DMS53 (cell line): ENCODE data around the gene BTBD9.

Experiments used
- DNase-seq: peaks from one replicate; lab custom pipeline; 2025; lab: John Stamatoyannopoulos, UW

Gene BTBD9

DNA sequence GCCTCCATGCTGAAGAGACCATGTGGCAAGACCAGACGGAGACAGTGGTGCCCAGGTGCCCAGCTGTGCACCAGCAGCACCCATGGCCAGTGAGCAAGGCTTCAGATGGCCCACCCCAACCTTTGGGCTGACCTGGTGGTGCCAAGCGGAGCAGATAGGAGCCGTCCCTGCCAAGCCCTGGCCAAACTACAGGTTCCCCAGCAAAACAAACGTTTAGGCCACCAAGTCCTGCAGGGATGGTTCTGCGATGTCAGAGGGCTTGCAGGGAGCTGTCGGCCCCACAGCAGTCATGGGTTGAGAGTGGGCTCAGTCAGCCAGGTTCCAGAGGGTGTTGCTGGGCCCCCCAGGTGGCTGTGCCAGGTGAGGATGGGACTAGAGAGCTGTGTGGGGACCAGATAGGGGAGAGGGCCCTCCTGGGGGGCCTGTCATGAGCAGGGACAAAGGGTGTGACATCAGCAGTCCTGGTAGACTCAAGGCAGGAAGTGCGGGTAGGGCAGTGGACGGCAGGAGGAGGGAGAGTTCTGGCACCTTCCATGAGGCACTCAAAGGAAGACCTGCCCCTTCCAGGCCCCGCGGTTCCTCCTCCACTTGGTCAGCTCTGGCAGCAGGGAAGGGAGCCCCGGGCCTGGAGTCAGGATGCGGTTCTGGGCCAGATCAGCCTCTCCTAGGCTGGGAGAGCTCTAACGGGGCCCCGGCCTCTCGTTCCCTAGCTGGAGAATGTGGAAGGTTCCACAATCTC is 477.8 kb downstream of the BTBD9 start:
- no peak for DNase-seq

DNA sequence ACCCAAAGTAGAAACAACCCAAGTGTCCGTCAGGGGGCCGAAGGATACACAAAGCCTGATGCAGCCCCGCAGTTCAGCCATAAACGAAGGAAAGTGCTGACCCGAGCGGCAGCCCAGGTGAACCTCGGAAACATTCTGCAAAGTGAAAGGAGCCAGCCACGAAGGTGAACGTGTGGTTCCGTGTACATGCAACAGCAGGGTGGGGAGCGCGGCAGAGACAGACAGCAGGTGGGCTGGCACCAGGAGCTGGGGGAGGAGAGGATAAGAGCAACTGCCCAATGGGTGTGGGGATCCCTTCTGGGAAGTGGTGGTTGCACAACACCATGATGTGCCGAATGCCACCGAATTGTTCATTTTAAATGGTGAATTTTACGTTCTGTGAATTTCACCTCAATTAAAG is 478.4 kb downstream of the BTBD9 start:
- no peak for DNase-seq

DNA sequence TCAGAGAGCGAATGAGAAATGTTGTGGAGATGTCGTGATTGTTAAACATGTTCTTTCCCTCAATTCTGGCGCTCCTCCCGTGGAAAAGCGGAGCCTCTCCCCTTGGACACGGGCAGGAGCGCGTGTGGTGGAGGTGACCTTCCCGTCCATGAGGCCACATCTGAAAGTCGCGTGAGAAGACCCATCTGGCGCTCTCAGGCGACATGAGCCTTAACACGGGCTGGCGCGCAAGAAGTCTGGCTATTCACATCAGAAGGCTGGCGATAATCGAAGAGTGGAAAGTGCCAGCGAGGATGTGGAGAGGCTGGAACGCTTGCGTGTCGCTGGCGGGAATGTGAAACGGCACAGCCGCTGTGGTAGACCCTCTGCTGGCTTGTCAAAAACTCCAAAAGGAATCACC is 478.9 kb downstream of the BTBD9 start:
- no peak for DNase-seq

DNA sequence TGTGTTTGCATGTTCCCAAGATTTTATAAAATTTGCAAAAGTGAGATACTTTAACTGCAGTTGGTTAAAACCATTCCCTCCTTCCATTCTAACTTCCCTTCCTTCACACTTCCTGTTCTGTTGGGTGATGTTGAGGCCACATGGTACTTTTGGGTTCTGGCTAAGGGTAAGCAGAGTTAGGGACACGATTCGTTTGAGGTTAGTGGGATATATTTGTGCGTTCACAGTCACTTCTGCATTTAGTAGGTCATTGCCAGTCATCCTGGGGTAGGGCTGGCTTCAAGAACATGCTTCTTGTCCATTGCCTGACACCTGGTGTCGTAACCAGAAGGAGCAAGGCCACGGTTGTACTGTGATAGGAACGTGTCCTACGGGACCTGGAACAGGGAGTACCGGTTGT is 480.1 kb downstream of the BTBD9 start:
- no peak for DNase-seq

DNA sequence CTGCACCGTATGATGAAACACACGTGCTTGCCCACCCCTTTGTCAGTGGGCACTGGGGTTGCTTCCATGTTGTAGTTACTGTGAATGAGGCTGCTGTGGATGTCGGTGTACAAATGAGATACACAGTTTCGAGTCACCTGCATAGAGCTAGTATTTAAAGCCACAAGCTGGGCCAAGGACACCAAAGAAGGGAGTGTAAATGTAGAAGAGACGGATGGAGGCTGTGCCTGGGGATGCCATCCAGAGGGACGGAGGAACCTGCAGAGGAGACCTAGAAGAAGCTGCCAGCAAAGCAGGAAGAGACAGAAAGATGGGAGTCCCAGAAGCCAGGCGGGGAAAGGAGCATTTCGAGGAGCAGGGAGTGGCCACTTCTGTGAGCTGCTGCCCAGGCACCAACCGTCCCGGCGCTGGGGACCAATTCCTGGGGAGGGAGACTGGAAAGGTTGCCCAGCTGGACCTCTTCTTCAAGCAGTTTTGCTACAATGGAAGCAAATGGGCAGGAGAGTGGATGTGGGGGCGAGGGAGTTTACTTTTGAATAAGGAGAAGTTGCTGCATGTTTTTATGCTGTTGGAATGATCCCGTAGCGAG is 480.9 kb downstream of the BTBD9 start:
- no peak for DNase-seq

DNA sequence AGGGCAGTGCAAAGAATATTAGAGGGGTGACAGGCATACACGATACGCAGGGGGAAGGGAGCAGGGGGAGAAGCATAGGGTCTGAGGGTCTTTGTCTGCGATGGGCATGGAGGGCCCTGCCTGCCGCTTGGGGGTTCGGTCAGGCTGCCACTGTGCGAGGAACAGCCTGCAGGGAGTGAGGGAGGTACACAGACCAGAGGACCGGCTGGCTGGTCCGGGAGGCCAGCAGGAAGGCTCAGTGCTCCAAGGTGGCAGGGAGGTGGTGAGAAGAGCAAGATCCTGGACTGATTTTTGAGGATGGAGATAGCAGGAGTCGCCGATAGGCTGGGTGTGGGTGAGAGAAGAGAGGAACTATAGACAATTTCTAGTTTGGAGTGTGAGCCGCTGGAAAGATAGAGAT is 481.8 kb downstream of the BTBD9 start:
- DNase-seq: no peak

DNA sequence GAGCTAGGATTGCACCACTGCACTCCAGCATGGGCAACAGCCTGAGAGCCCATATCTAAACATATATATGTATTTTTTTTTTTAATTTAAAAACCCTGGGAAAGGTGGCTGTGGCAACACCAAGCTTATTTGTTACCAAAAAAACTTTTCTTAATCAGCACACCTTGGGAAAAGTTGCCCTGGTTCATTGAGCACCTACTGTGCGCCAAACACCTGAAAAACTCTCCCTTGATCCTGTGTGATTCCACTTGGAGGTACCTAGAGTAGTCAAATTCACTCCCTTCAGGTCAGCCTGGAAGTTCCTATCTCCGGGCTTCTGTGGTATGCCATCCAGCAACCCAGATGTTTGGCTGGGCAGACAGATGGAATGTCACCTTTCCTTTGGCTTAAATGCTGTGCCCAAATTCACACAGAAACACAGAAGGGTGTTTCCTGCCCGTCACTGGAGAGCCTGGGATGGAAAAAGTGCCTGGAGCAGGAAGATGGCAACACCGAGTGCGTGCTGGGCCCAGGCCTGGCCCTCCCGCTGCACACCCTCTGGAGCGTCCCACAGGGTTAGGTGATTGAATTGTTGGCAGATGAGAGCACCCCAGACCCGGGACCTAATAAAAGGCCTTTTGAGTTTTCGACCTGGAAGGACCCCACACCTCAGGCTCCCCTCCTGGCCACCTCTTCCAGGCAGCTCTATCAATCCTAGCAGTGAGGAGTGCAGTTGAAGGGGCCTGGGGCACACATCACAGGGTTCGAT is 482.7 kb downstream of the BTBD9 start:
- DNase-seq: no peak

DNA sequence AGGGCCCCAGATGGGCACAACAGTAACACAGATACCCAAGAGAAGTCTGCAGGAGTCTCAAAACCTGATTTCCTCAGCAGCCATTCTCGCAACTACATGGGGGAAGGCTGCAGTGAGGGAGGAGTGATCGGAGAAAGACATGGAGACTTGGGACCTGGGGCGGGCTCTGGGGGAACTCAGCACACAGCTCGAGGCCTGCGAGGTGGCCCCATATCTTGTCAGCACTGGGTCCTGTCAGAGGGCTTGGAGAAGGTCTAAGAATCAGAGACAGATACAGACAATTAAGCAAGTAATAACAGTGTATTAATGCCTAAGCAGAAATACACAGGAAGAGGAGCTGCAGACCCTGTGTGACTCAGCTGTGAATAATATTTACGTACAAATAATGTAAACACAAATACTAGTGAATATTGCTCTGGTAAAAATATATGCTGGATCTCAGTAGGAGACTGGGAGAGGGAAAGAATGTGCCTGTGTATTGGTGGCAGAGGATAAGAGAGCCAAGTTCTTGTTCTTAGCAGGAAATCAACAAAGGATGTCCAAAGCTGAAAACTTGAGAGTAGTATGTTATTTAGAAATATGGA is 484.0 kb downstream of the BTBD9 start:
- DNase-seq: peak; percentile 16

DNA sequence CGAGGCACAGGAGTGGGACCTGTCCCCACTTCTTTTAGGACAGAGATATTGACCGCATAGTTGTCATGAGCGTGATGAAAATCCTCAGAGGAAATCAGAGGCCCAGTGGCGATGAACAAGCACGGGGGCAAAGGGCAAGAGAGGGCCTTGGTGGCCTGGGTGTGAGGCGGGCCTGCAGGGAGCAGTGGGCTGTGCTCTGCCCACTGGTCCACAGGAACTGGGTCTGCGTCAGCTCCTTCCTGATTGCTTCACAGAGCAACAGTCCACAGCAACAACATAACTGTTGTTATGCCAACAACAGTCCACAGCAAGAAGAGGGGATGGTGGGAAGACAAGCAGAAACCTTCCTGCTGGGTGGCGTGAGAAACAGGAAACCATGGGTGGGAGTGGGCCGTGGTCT is 484.6 kb downstream of the BTBD9 start:
- DNase-seq: peak; percentile 13

DNA sequence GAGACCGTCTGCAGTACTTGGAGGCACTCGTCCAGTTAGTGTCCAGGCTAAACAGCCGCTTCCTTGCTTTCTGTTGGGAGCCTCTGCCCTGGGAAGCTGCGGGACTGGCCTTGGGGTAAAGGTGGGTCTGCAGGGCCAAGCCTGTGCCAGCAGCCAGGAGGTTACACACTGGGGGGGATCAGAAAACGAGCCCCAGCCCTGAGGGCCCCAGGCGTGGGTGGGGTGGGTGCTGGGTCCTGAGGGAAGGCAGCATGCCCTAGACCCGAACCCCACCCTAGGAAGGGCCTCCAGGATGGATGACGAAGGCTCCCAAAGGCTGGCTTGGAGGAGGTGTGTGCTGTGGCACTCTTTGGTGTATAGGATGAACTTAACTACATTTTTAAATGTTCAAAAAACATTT is 485.0 kb downstream of the BTBD9 start:
- no peak for DNase-seq

DNA sequence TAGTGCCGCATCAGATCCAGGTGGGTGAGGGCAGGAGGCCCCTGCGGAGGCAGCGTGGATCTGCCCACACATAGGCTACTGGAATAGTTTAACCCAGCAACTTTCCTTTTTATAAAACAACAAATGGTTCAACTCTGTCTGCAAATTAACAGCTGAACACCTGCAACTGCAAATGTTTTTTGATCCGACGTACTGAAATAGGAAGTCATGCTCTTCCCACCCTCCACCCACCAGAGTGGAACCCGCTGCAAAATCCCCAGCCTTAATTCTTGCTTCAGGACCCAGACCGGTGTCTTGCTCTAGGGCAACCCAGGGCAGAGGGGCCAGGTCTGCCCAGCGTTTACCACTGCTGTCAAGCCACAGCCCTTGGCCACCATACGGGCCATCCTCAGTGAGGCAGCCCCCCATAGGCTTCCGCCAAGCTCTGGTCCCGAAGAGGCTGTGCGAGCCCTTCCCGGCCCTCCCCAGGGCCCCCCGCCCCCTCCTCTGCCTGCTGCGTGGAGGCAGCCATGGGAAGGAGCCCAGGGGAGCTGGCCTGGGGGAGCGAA is 485.9 kb downstream of the BTBD9 start:
- DNase-seq: no peak

DNA sequence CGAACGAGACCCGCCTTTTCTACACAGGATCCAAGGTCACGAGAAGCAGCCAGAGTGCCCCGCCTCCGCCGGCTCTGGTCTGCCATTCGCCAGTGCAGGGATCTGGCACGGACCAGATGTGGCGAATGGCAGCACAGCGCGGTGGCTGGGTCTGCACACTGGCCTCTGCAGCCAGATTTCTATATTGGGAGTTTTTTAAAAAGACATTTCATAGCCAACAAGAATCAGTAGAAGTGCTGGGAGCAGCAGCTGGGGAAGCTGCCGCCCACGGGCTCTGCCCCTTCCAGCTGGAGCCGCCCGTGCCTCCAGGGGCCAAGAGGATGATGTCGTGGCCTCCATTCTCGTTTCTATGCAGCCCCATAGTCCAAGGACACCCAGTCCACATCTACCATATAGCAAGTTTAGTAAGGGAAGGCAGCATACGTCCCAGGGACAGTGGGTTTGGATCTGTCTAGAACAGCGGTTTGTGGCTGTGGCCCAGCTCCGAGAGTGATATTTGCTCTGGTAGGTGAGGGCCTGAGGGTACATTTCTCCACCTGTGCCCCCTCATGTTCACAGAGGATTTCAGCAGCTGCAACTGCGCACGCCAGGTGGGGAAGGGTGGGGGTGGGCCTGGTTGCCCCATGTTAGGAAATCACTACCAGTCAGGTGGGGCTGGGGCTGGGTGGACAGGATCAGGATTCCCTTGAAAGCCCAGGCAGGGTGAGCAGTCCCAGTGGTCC is 486.5 kb downstream of the BTBD9 start:
- DNase-seq: no peak

DNA sequence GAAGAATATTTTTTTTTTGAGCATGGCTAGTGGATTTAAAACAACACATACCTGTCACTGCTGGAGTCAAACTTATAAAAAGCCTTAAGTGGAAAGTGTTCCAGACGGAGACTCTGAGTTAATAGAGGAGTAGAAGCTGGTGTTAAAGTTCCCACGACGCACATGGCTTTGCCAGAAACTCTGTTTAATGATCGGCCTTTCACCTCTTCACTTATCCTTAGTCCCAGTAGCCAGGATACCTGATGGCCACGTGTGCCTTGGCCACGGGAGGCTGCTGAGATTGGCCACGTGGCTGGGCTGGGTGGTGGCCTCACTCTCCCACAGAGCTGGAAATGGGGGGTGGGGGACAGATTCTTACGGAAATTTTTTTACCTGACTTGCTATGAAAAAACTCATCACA is 487.1 kb downstream of the BTBD9 start:
- no peak for DNase-seq

DNA sequence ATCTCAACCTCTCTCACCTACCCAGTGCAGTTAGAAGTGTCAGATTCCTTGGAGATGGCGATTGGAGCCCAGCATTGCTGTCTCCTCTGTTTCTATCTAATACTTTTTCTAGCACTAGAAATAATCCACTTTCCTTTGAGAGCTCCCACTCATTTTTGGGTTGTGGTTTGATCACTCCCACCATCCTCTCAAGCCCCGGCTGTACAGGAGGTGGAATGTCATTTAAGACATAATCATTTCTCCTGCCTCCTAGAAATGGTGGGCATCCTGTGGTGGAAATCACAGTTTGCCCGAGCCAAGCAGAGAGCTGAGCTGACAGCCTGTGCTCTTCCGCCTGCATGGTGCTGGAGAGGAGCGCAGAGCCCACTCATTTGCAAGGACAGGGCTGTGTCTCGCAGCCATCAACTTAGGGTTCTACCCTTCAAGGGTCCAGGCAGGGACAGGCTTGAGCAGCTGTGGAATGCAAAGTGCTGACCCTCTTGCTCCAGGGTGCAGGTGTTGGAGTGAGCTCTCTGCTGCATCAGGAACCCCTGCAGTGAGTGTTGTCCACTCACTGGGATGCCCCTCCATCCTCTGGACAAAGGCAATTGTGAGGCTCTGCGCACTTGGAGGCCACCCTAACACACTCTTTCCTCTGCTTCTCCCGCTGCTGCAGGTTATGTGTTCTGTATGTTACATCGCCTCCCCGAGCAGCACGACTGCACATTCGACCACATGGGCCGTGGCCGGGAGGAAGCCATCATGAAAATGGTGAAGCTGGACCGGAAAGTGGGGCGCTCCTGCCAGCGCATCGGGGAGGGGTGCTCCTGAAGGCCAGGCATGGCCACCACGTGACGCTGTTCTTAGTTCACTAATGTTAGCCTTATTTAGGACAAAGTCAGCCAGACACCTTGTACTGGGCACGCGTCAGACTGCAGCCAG is 487.9 kb downstream of the BTBD9 start:
- DNase-seq: no peak

DNA sequence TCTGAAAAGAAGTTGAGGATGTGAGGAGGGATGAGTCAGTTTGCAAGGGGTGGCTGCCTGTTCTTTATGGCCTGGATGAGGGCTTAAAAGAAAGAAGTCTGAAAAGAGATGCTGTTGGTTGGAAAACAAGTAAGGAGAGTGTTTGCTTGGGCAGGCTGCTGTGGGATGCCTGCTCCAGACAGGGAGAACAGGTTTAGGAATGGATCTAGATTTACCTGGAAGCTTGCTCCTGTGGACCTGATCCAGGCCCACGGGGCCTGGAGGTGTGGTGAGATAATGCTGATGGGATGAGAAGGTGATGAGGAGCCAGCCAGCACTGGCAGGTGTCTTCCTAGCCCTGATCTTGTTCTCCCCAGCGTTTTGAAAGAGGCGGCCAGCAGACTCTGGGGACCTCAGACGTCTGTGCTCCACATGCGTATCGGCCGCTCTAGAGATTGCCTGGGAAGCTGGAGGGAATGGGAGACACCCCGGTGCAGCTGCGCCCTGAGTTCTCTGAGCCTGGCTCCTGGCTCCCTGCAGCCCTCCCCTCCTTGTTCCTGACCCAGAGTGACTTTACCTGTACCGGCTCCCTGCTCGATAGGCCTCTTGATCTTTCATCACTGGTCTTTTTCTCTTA is 488.9 kb downstream of the BTBD9 start:
- no peak for DNase-seq

DNA sequence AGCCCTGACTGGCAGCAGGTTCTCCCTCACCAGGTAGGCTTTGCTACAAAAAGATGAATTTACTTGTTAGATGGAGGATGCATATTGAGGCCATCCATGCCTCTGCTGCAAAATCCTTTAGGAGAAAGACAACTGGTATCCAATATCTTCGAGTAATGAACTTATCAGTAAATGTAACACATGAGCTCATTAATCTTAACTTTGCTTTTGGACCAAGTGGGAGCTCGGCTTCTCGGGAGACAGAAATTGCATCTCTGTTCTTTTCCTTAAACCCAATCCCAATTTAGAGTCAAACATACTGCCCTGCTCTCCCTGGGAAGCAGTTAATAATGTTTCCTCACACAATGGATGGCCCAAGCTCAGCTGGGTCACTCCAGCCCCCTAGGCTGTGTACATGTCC is 489.7 kb downstream of the BTBD9 start:
- DNase-seq: no peak

DNA sequence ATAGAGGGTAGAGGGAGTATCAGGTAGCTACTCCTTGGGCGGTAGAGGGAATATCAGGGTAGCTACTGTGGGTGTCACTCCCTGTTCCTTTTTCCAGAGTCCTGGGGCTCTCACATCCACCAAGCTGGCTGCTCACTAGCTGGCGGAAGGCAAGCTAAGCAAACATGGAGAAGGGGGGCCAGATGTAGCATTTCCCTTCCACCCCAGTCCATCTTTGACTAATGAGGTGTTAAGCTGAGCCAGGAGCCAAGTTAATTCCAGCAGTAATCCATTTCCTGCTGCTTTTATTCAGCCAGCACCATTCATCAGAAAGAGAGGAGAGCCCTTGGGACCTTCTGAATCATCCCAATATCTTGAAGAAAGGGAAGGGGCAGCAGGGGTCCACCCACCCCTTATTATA is 490.2 kb downstream of the BTBD9 start:
- no peak for DNase-seq

DNA sequence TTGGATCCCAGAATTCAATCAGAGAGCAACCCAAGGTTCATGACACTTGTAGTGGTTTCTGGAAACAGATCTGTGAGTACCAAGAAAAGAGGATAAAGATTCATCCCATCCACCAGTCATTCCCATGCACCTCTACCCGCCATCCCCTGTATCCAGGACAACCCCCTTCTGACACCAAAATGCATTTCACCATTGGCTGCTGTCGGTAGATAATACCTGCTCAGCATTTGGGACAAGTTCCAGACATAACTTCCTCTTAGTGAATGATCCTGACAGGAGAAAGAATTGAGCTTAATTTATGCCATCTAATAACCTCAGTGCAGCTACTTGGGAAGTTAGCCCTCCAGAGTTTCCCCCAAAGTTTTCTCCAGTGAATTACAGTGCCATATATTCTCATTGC is 491.1 kb downstream of the BTBD9 start:
- DNase-seq: no peak

DNA sequence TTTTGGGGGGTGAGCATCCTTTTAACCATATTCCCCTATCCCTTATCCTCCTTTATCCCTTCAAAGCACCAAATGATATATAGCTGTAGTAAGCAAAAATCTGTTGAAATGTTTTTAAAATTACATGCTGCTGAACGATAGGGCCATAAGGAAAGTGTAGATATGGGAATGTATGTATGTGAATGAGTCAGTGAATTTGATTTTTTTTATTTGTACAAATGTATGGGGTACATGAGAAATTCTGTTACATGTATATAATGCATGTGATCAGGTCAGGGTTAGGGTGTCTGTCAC is 493.0 kb downstream of the BTBD9 start:
- DNase-seq: no peak

DNA sequence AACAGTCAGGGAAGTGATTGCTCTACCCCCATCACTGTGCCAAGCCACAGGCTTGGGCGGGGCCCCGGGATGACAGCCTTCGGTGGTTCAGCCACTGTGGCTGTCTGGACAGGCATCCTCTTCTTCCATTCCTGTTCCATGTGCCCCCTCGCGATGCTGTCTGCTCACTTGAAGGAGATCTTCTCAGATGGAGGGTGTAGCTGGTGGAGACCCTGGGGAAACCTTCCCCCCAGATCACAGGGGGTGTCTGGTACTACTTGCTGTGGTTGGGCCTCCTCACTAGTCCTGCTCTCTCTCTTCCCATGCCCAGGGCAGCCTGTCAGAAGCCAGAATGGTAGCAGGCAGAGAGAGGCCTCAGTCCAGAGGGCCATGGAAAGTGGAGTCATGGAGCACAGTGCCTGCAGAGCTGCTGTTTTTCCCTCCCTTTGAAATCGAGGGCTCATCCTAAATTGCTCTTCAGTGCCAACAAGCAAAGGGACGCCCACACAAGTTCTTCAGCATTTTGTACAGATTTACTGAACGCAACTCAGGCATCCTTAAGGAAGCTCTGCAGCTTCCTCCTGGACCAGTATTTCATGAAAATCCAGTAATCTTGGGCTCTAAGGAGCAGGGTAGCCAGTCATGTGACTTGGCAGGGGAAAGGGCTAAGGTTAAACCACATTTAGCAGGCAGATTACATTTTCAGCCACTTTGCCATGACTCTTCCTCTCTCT is 493.6 kb downstream of the BTBD9 start:
- DNase-seq: no peak
